ENCODE results near the gene FYB1.

GRCh38 chr5:39107350-39107749 lies 112.0 kb downstream of the FYB1 start:
- TF ChIP-seq CTCF (IDR thresholded peaks at IDR 0.05; ENCODE audit: insufficient read depth, low read depth, low read length), result no peak
- TF ChIP-seq EZH2 (IDR thresholded peaks at IDR 0.05; ENCODE audit: insufficient read depth, low read length), result no peak
